ENCODE results near the gene M1AP. TPM values are rescaled to one million over a fixed set of nuclear protein-coding genes. Genes with fewer than 3 reads are reported as not detected.

The M1AP gene
- polyA plus RNA-seq, 1 donor (not counting 4 experiments of a cell fraction or from before 2014, with no cell fraction given), result 0.21 TPM

DNA sequence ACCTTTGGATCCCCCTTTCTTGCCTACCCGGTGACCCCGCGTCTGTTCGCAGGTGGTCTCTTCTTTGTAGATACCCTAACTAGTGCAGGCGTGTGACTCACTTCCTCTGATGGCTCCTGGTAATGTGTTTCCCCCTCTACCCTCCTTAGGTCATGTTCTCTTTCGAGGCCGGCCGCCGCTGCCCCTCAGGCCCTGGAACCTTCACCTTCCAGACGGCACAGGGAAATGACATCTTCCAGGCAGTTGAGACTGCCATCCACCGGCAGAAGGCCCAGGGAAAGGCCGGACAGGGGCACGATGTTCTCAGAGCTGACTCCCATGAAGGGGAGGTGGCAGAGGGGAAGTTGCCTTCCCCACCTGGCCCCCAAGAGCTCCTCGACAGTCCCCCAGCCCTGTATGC lies 92.0 kb downstream of the M1AP start:
- Histone ChIP-seq H3K36me3 (ENCODE audit: control insufficient read depth in 2 of 2, extremely low read depth in 1 of 2, insufficient read depth in 2 of 2, low read length in 2 of 2) (no peaks in the 10 kb centered on the region), H3K27me3 (ENCODE audit: control insufficient read depth, extremely low read depth, insufficient read depth, low read length) (peaks cover 16% of the 10 kb centered on the region), H2AFZ (ENCODE audit: control insufficient read depth, low read length) (no peak overlapping the region), H3K4me2 (ENCODE audit: control insufficient read depth, extremely low read depth, insufficient read depth, low read depth, low read length) (no peak overlapping the region), H3K9me1 (ENCODE audit: control insufficient read depth, extremely low read depth, insufficient read depth, low read length) (no peaks in the 10 kb centered on the region), H4K20me1 (ENCODE audit: control insufficient read depth, extremely low read depth, insufficient read depth, low read length) (no peaks in the 10 kb centered on the region), H3K27ac (ENCODE audit: control insufficient read depth, insufficient read depth, low read length) (no peak overlapping the region), H3K79me2 (ENCODE audit: control insufficient read depth, insufficient read depth, low read length) (no peaks in the 10 kb centered on the region), H3K4me1 (ENCODE audit: control insufficient read depth, extremely low read depth, insufficient read depth, low read length) (peaks cover 12% of the 10 kb centered on the region), H3K9me3 (ENCODE audit: control insufficient read depth, low read depth, low read length) (no peaks in the 10 kb centered on the region), H3K4me3 (ENCODE audit: control insufficient read depth in 2 of 3, extremely low read depth in 1 of 3, insufficient read depth in 2 of 3, low read depth in 1 of 3, low read length in 3 of 3) (no peak overlapping the region), H3K9ac (ENCODE audit: control insufficient read depth, extremely low read depth, insufficient read depth, low read length) (no peak overlapping the region)
- no peak for TF ChIP-seq EZH2 (IDR thresholded peaks at IDR 0.05; ENCODE audit: low read length)
- TF ChIP-seq, protein P1, sequence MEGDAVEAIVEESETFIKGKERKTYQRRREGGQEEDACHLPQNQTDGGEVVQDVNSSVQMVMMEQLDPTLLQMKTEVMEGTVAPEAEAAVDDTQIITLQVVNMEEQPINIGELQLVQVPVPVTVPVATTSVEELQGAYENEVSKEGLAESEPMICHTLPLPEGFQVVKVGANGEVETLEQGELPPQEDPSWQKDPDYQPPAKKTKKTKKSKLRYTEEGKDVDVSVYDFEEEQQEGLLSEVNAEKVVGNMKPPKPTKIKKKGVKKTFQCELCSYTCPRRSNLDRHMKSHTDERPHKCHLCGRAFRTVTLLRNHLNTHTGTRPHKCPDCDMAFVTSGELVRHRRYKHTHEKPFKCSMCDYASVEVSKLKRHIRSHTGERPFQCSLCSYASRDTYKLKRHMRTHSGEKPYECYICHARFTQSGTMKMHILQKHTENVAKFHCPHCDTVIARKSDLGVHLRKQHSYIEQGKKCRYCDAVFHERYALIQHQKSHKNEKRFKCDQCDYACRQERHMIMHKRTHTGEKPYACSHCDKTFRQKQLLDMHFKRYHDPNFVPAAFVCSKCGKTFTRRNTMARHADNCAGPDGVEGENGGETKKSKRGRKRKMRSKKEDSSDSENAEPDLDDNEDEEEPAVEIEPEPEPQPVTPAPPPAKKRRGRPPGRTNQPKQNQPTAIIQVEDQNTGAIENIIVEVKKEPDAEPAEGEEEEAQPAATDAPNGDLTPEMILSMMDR (optimal IDR thresholded peaks at IDR 0.05 in 1 of 3, IDR thresholded peaks at IDR 0.05 in 1 of 3, conservative IDR thresholded peaks at IDR 0.05 in 1 of 3; ENCODE audit: extremely low read depth in 1 of 3, insufficient read depth in 2 of 3, low read length in 3 of 3), result no peak
- DNase-seq (ENCODE audit: low read depth, low spot score), result no peak
- dilution Hi-C loops (cut with MboI; ENCODE audit: extremely low pct_ligation_motif_present, low sequenced_read_pairs), result no loop called here
- FAIRE-seq, result no peak

DNA sequence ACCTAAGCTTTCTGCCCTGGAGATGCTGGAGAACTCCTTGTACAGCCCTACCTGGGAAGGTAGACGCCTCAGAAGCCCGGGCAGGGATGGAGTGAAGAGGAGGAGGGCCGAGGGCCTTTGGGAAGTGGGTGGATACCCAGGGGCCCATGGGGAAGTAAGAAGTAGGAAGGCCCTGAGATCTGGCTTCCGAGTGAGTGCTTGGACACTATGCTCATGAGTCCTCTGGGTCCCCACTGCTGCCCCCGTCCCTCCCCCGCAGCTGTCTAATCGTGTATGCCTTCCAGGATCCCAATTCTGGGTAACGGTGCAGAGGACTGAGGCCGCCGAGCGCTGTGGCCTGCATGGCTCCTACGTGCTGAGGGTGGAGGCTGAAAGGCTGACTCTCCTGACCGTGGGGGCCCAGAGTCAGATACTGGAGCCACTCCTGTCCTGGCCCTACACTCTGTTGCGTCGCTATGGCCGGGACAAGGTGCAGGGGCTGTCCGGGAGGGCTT lies 92.5 kb downstream of the M1AP start:
- no peaks in the 10 kb centered on the region for H3K36me3 ChIP-seq (ENCODE audit: control insufficient read depth in 2 of 2, extremely low read depth in 1 of 2, insufficient read depth in 2 of 2, low read length in 2 of 2)
- FAIRE-seq, result no peak
- no peak for TF ChIP-seq EZH2 (IDR thresholded peaks at IDR 0.05; ENCODE audit: low read length)
- TF ChIP-seq, protein P1 (optimal IDR thresholded peaks at IDR 0.05 in 1 of 3, IDR thresholded peaks at IDR 0.05 in 1 of 3, conservative IDR thresholded peaks at IDR 0.05 in 1 of 3; ENCODE audit: extremely low read depth in 1 of 3, insufficient read depth in 2 of 3, low read length in 3 of 3), result no peak
- H2AFZ ChIP-seq (ENCODE audit: control insufficient read depth, low read length), result no peak overlapping the region
- peaks cover 10% of the 10 kb centered on the region for H3K4me1 ChIP-seq (ENCODE audit: control insufficient read depth, extremely low read depth, insufficient read depth, low read length)
- H3K27ac ChIP-seq (ENCODE audit: control insufficient read depth, insufficient read depth, low read length), result no peak overlapping the region
- H3K9me1 ChIP-seq (ENCODE audit: control insufficient read depth, extremely low read depth, insufficient read depth, low read length), result no peaks in the 10 kb centered on the region
- no peak overlapping the region for H3K4me2 ChIP-seq (ENCODE audit: control insufficient read depth, extremely low read depth, insufficient read depth, low read depth, low read length)
- H3K4me3 ChIP-seq (ENCODE audit: control insufficient read depth in 2 of 3, extremely low read depth in 1 of 3, insufficient read depth in 2 of 3, low read depth in 1 of 3, low read length in 3 of 3), result no peak overlapping the region
- H3K9ac ChIP-seq (ENCODE audit: control insufficient read depth, extremely low read depth, insufficient read depth, low read length), result no peak overlapping the region
- H3K9me3 ChIP-seq (ENCODE audit: control insufficient read depth, low read depth, low read length), result no peaks in the 10 kb centered on the region
- H3K27me3 ChIP-seq (ENCODE audit: control insufficient read depth, extremely low read depth, insufficient read depth, low read length), result peaks cover 16% of the 10 kb centered on the region
- dilution Hi-C loops (cut with MboI; ENCODE audit: extremely low pct_ligation_motif_present, low sequenced_read_pairs), result no loop called here
- H3K79me2 ChIP-seq (ENCODE audit: control insufficient read depth, insufficient read depth, low read length), result no peaks in the 10 kb centered on the region
- no peaks in the 10 kb centered on the region for H4K20me1 ChIP-seq (ENCODE audit: control insufficient read depth, extremely low read depth, insufficient read depth, low read length)
- no peak for DNase-seq (ENCODE audit: low read depth, low spot score)
